Esophagus squamous epithelium (tissue), 5 donors: Measurements from ENCODE around the gene SLC4A9. TPM values are rescaled to one million over a fixed set of nuclear protein-coding genes. Genes with fewer than 3 reads are reported as not detected.

Experiments used
- DNase-seq: peaks from one replicate; lab custom pipeline; 2025; lab: John Stamatoyannopoulos, UW
- H3K27ac ChIP-seq, 4 donors: fragments of 200-600 bp; sonication (generic); one replicate each; pipeline ENCODE4 v1.5.1; 2016 to 2019; ENCODE audit warnings: mild to moderate bottlenecking in 1 of 4
- H3K27me3 ChIP-seq, 4 donors: fragments of 200-600 bp; sonication (generic); 1 replicate in 3 of 4; 2 replicates in 1 of 4; pipeline versions ENCODE4 v1.5.1 to v1.6.0; 2017 to 2021; ENCODE audit warnings: antibody characterized with exemption in 1 of 4
- H3K36me3 ChIP-seq, 3 donors: fragments of 200-600 bp; sonication (generic); one replicate each; pipeline ENCODE4 v1.5.1; 2016 to 2019
- H3K4me1 ChIP-seq, 3 donors: fragments of 200-600 bp; sonication (generic); one replicate each; pipeline ENCODE4 v1.5.1; 2017 to 2019
- H3K4me3 ChIP-seq, 4 donors: fragments of 200-600 bp; sonication (generic); 1 replicate in 3 of 4; 2 replicates in 1 of 4; pipeline ENCODE4 v1.5.1; 2016 to 2019; ENCODE audit warnings: mild to moderate bottlenecking in 2 of 4, moderate library complexity in 1 of 4
- H3K9me3 ChIP-seq, 3 donors: fragments of 200-600 bp; sonication (generic); one replicate each; pipeline ENCODE4 v1.5.1; 2016 to 2019
- POLR2A ChIP-seq, 4 donors: fragments of 450-650 bp; IDR thresholded peaks; one replicate each; pipeline ENCODE4 v1.6.1; 2017; ENCODE audit warnings: antibody characterized with exemption in 4 of 4, mild to moderate bottlenecking in 4 of 4, moderate library complexity in 3 of 4
- whole genome bisulfite sequencing, 2 donors: methylation state at CpG; one replicate each; pipeline ENCODE4 v1.1.5; 2018; 5-methylcytosine and 5-hydroxymethylcytosine counted together
- intact Hi-C: fragments of 100-400 bp; cut with DNase I; formaldehyde crosslinking; loops from one replicate; pipeline ENCODE4 v1.15.0; 2022
- total RNA-seq, 4 donors: library from RNA; depleted of rRNA; stranded (reverse); fragments of >200 nt; gene quantifications; one replicate each; pipeline ENCODE4 v1.1.0, GENCODE V29; 2016
- TF ChIP-seq, protein P1 (sequence below), 6 experiments: fragments of 450-650 bp in 4 of 6; fragments of 200-600 bp in 2 of 6; sonication (generic) in 2 of 6; IDR thresholded peaks; one replicate each; pipeline ENCODE4 v1.5.1; 2016 to 2019; ENCODE audit warnings: antibody characterized with exemption in 6 of 6, mild to moderate bottlenecking in 4 of 6, moderate library complexity in 4 of 6
- donor health status: DM: yes; HTN: yes; CAD: no.

SLC4A9 gene
- total RNA-seq, 4 donors from 2014 or later: 0.04 to 1.2 TPM; not detected in 2

DNA sequence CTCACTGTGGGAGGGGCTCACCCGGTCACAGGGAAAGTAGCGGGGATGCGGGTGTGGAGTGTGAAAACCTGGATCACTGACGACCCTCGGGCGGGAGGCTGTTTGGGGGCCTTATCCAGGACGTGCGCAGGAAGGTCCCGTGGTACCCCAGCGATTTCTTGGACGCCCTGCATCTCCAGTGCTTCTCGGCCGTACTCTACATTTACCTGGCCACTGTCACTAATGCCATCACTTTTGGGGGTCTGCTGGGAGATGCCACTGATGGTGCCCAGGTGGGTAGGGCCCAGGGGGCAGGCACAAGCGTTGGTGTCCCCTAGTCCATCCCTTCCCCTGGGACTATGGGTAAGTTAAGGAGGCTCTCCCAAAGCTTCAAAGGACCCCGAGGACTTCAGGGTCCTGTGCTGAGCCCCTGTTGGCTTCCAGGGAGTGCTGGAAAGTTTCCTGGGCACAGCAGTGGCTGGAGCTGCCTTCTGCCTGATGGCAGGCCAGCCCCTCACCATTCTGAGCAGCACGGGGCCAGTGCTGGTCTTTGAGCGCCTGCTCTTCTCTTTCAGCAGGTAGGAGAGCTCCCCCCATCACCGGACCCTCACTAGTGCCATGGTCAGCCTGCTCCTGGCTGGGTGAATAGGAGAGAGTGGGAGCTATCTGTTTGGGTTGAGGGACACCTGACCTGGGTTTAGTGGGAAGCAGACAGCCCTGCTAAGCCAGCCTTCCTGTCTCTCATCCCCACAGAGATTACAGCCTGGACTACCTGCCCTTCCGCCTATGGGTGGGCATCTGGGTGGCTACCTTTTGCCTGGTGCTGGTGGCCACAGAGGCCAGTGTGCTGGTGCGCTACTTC, 3.9 kb downstream of the SLC4A9 start:
- Histone ChIP-seq H3K36me3 (no peaks in the 10 kb centered on the region), H3K4me1 (peaks cover 5 to 40% (median 9%) of the 10 kb centered on the region in 3 donors), H3K4me3 (peak overlapping the region; percentile 15 to 64 (median 43)), H3K9me3 (no peaks in the 10 kb centered on the region), H3K27ac (no peak overlapping the region), H3K27me3 (no peaks in the 10 kb centered on the region)
- no peak for DNase-seq
- 52 to 60% methylated on average over 16 of the region's 20 CpGs for WGBS, 2 donors
- intact Hi-C loops: no loop called here
- no peak for TF ChIP-seq POLR2A (IDR thresholded peaks at IDR 0.05)
- TF ChIP-seq, protein P1, sequence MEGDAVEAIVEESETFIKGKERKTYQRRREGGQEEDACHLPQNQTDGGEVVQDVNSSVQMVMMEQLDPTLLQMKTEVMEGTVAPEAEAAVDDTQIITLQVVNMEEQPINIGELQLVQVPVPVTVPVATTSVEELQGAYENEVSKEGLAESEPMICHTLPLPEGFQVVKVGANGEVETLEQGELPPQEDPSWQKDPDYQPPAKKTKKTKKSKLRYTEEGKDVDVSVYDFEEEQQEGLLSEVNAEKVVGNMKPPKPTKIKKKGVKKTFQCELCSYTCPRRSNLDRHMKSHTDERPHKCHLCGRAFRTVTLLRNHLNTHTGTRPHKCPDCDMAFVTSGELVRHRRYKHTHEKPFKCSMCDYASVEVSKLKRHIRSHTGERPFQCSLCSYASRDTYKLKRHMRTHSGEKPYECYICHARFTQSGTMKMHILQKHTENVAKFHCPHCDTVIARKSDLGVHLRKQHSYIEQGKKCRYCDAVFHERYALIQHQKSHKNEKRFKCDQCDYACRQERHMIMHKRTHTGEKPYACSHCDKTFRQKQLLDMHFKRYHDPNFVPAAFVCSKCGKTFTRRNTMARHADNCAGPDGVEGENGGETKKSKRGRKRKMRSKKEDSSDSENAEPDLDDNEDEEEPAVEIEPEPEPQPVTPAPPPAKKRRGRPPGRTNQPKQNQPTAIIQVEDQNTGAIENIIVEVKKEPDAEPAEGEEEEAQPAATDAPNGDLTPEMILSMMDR (IDR thresholded peaks at IDR 0.05): no peak

- Histone ChIP-seq H3K27ac (no peak overlapping the region), H3K27me3 (no peaks in the 10 kb centered on the region), H3K9me3 (no peaks in the 10 kb centered on the region), H3K4me1 (peaks cover 5 to 45% (median 9%) of the 10 kb centered on the region in 3 donors), H3K4me3 (no peak overlapping the region), H3K36me3 (no peaks in the 10 kb centered on the region)
- 76 to 100% methylated on average over 2 to 3 of the region's 3 CpGs for WGBS, 2 donors
- DNase-seq: no peak
- TF ChIP-seq, protein P1 (IDR thresholded peaks at IDR 0.05): no peak
- TF ChIP-seq POLR2A (IDR thresholded peaks at IDR 0.05): no peak
- intact Hi-C loops: no loop called here
Observed at GRCh38 chr5:140364472-140364765, 4.4 kb downstream of the SLC4A9 start.

DNA sequence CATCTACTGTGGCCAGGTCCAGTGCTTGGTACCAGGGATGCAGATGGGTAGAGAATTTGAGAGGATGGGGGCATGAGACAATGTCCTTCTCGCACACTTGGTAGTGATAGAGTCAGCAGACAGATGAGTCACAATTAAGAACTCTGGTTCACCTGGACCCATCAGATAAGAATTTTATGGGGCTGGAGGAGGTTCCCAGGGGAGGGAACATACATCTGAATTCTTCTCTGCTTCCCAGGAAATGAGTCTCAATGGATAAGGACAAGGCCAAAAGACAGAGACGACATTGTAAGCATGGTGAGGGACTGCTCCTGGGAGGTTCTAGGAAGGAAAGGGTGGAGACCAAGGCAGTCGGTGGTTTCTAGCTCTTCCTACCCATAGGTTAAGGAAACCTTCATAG, 5.3 kb downstream of the SLC4A9 start:
- no peaks in the 10 kb centered on the region for H3K27me3 ChIP-seq
- H3K9me3 ChIP-seq: no peaks in the 10 kb centered on the region
- TF ChIP-seq POLR2A (IDR thresholded peaks at IDR 0.05): no peak
- TF ChIP-seq, protein P1 (IDR thresholded peaks at IDR 0.05): no peak
- DNase-seq: no peak
- no peaks in the 10 kb centered on the region for H3K36me3 ChIP-seq
- H3K4me1 ChIP-seq: peaks cover 5 to 45% (median 9%) of the 10 kb centered on the region in 3 donors
- H3K4me3 ChIP-seq: no peak overlapping the region
- WGBS, 2 donors: 72 to 91% methylated on average over 3 of the region's 3 CpGs
- H3K27ac ChIP-seq: no peak overlapping the region
- intact Hi-C loops: no loop called here

- H3K36me3 ChIP-seq: no peaks in the 10 kb centered on the region
- H3K9me3 ChIP-seq: no peaks in the 10 kb centered on the region
- DNase-seq: no peak
- peak overlapping the region in 1 of 4 donors; percentile 54 for H3K27ac ChIP-seq
- 87 to 95% methylated on average over 3 to 4 of the region's 4 CpGs for WGBS, 2 donors
- peaks cover 5 to 45% (median 9%) of the 10 kb centered on the region in 3 donors for H3K4me1 ChIP-seq
- no peaks in the 10 kb centered on the region for H3K27me3 ChIP-seq
- TF ChIP-seq POLR2A (IDR thresholded peaks at IDR 0.05): no peak
- TF ChIP-seq, protein P1 (IDR thresholded peaks at IDR 0.05): no peak
- no peak overlapping the region for H3K4me3 ChIP-seq
- intact Hi-C loops: no loop called here
Observed at GRCh38 chr5:140365941-140366340, 5.9 kb downstream of the SLC4A9 start.

DNA sequence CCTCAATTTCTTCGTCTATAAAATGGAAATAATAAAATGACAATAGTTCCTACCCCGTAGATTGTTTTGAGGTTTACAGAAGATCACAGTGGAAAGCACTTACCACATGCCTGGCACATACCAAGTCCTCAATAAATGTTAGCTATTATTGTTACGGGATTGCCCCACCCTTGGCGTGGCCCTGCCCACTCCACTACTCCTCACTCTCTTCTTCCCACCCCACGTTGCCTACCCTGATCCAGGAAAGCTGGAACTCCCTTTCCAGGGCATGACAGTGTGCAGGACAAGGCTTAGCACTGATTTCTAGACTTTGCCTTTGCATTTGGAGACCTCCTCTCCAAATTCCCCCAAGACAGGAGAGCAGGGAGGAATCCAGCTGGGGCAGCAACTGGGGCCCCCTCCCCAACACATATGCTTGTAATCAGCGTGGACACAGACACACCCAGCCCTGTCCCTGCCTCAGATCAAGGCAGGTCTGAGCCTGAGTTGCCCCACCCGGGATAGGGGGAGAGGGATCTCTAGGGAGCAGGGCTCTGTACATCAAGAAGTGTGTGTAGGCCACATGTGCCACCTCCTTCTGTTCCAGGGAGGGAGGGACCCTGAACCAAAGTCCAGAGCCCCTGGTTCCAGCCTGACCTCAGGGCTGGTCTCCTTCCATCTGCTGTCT, 6.7 kb downstream of the SLC4A9 start:
- 62 to 73% methylated on average over 5 to 7 of the region's 7 CpGs for WGBS, 2 donors
- peak overlapping the region in 3 of 4 donors; percentile 46 to 60 (median 54) for H3K27ac ChIP-seq
- intact Hi-C loops: no loop called here
- no peak for DNase-seq
- H3K9me3 ChIP-seq: no peaks in the 10 kb centered on the region
- H3K36me3 ChIP-seq: no peaks in the 10 kb centered on the region
- H3K4me1 ChIP-seq: peaks cover 5 to 45% (median 9%) of the 10 kb centered on the region in 3 donors
- H3K4me3 ChIP-seq: no peak overlapping the region
- H3K27me3 ChIP-seq: no peaks in the 10 kb centered on the region
- TF ChIP-seq, protein P1 (IDR thresholded peaks at IDR 0.05): no peak
- TF ChIP-seq POLR2A (IDR thresholded peaks at IDR 0.05): no peak
